Type B pancreatic cell (in vitro differentiated cells): Measurements from ENCODE around the gene POM121. TPM values are rescaled to one million over a fixed set of nuclear protein-coding genes. Genes with fewer than 3 reads are reported as not detected.
"Not testable (repeated sequence)": the region's sequence is repeated elsewhere in the genome, so short reads cannot be mapped to it uniquely, and the experiment has no call there.

ENCODE experiments used
- DNase-seq: peaks from one replicate; pipeline ENCODE4 v3.0.0; 2021; ENCODE audit warnings: mixed read lengths; ENCODE audit not compliant: unreplicated experiment; ENCODE audit errors: extremely low spot score
- H3K27ac Mint-ChIP-seq: 2 replicates; pipeline ENCODE4 v1.8.0; 2021; ENCODE audit warnings: mild to moderate bottlenecking, mixed read lengths
- H3K27me3 Mint-ChIP-seq: 2 replicates; pipeline ENCODE4 v1.8.0; 2021; ENCODE audit warnings: mixed read lengths
- H3K36me3 Mint-ChIP-seq: 2 replicates; pipeline ENCODE4 v1.8.0; 2021; ENCODE audit warnings: mixed read lengths
- H3K4me1 Mint-ChIP-seq: one replicate; pipeline ENCODE4 v1.8.0; 2021; ENCODE audit warnings: mixed read lengths; ENCODE audit not compliant: unreplicated experiment
- H3K4me3 Mint-ChIP-seq: 2 replicates; pipeline ENCODE4 v1.8.0; 2021; ENCODE audit warnings: mild to moderate bottlenecking, mixed read lengths
- H3K9me3 Mint-ChIP-seq: 2 replicates; pipeline ENCODE4 v1.8.0; 2021; ENCODE audit warnings: mixed read lengths
- total RNA-seq: library from RNA; stranded (reverse); gene quantifications from 2 replicates; pipeline ENCODE4 v1.2.1, GENCODE V29; 2021; ENCODE audit warnings: low replicate concordance
- TF ChIP-seq, protein P1 (sequence below): fragments of 200-600 bp; sonication (generic); conservative IDR thresholded peaks from 2 replicates; pipeline ENCODE4 v1.5.0; 2021; ENCODE audit warnings: antibody characterized with exemption, mild to moderate bottlenecking

Gene POM121
- total RNA-seq, 1 donor from 2014 or later: 51.2 TPM

DNA sequence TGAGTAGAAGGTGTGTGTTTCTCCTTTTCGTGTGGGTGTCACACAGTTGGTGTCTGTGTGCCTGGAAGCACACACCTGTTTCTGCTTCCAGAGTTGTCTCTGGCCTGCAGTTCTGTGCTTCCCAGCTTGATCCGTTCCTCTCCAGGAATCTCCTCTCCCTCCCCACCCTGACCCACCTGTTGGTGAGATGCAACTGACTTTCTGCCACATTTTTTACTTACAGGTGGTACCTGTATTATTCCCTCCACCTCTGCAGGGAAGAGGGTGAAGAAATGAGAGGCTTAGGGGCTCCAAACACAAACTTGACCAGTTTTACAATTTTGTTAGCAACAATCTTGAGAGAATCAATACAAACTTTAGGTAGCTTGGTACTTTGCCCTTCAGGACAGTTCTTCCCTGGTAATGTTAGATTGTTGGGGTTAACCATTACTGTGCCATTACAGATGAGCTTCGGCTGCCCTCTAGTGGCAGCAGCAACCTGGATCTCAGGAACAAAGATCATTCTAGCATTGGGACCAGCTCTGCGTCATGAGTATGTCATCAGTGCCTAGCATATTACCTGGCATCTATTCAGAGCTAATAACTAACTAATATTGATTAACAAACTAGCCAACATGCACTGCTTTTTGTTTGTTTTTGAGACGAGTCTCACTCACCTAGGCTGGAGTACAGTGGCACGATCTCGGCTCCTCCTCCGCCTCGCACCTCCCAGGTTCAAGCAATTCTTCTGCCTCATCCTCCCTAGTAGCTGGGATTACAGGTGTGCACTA lies 10.0 kb upstream of the POM121 start:
- not testable (repeated sequence) for DNase-seq, H3K27me3 Mint-ChIP-seq, H3K9me3 Mint-ChIP-seq
- Mint-ChIP-seq H3K4me1 (peaks cover 11% of the 10 kb centered on the region), H3K27ac (peak overlapping the region; percentile 85), H3K36me3 (peaks cover 21% of the 10 kb centered on the region), H3K4me3 (peak overlapping the region; percentile 9)
- TF ChIP-seq, protein P1, sequence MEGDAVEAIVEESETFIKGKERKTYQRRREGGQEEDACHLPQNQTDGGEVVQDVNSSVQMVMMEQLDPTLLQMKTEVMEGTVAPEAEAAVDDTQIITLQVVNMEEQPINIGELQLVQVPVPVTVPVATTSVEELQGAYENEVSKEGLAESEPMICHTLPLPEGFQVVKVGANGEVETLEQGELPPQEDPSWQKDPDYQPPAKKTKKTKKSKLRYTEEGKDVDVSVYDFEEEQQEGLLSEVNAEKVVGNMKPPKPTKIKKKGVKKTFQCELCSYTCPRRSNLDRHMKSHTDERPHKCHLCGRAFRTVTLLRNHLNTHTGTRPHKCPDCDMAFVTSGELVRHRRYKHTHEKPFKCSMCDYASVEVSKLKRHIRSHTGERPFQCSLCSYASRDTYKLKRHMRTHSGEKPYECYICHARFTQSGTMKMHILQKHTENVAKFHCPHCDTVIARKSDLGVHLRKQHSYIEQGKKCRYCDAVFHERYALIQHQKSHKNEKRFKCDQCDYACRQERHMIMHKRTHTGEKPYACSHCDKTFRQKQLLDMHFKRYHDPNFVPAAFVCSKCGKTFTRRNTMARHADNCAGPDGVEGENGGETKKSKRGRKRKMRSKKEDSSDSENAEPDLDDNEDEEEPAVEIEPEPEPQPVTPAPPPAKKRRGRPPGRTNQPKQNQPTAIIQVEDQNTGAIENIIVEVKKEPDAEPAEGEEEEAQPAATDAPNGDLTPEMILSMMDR: peak; percentile 82

DNA sequence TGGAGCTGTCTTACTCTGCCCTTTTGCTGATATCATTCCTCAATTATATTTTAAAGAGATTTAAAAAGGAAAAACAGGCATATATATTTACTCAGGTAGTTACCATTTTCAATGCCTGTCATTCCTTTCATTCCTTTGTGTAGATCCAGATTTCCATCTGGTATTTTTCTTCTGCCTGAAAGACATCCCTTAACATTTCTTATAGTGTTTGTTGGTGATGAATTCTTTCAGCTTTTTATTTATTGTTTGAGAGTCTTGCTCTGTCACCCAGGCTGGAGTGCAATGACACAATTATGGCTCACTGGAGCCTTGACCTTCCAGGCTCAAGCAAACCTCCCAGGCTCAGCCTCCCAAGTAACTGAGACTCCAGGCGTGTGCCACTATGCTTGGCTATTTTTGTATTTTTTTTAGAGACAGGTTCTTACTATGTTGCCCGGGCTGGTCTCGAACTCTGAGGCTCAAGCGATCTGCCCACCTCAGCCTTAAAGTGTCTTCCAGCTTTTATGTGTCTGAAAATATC lies 5.6 kb upstream of the POM121 start:
- Mint-ChIP-seq H3K4me3 (no peak overlapping the region), H3K4me1 (peaks cover 15% of the 10 kb centered on the region), H3K9me3 (no peaks in the 10 kb centered on the region), H3K27me3 (no peaks in the 10 kb centered on the region), H3K27ac (no peak overlapping the region), H3K36me3 (peaks cover 14% of the 10 kb centered on the region)
- DNase-seq: no peak
- TF ChIP-seq, protein P1: no peak

DNA sequence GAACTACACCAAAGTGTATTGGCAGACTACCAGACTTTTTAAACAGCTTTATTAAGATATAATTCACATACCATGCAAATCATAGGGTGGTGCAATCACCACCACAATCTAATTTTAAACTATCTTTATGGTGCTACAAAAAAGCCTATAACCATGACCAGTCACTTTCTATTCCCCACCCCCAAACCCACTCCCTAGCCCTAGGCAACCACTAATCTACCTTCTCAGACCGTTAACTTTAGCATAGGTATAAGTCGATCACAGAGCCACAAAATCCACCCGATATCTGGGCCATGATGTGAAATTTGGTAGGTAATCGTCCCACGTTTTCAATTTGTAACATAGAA lies 536 bp upstream of the POM121 start:
- Mint-ChIP-seq H3K27me3 (no peaks in the 10 kb centered on the region), H3K4me3 (peak overlapping the region; percentile 99), H3K36me3 (peaks cover 21% of the 10 kb centered on the region), H3K27ac (peak overlapping the region; percentile 98), H3K4me1 (peaks cover 11% of the 10 kb centered on the region), H3K9me3 (no peaks in the 10 kb centered on the region)
- TF ChIP-seq, protein P1: no peak
- no peak for DNase-seq

DNA sequence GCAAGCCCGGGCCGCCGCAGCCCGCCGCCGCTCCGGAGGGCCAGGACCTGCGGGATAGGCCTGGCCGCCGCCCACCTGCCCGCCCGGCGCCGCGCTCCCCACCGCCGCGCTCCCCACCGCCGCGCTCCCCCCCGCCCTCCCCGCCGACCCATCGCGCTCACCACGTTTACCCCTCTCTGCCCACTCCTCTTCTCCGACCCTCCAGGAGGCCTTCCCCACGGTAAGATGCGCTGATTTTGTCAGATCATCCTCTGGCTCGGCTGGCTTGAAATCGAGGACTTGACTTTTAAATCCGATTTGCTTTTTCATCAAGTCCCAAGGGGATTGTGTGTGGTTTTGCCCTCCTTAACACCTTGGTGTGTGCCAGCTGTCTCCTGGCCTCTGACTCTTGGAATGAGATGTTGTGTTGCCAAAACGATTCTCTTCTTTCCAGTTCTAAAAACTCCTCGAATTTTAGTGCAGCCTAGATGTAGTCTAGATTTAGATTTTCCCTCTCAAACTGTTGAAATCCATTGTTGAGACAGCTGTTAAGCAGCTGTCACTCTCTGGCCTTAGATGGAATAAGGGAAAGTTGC lies 738 bp downstream of the POM121 start:
- Mint-ChIP-seq H3K27me3 (no peaks in the 10 kb centered on the region), H3K27ac (peak overlapping the region; percentile 98), H3K9me3 (no peaks in the 10 kb centered on the region), H3K4me1 (peaks cover 11% of the 10 kb centered on the region), H3K36me3 (peaks cover 25% of the 10 kb centered on the region), H3K4me3 (peak overlapping the region; percentile 96)
- no peak for DNase-seq
- TF ChIP-seq, protein P1: no peak

DNA sequence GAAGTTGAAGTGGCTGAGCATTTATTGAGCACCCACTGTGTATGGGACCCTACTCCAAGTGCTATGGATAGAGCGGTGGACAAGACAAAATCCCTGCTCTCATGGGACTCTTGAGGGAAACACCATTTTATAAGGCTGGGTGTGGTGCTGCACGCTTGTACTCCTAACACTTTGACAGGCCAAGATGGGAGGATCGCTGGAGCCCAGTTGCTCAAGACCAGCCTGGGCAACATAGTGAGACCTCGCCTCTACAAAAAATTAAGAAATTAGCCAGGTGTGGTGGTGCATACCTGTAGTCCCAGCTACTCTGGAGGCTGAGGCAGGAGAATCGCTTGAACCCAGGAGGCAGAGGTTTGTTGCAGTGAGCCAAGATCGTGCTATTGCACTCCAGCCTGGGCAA lies 2.9 kb downstream of the POM121 start:
- not testable (repeated sequence) for H3K4me3 Mint-ChIP-seq, H3K27me3 Mint-ChIP-seq, H3K27ac Mint-ChIP-seq, DNase-seq, H3K9me3 Mint-ChIP-seq
- peaks cover 11% of the 10 kb centered on the region for H3K4me1 Mint-ChIP-seq
- peaks cover 24% of the 10 kb centered on the region for H3K36me3 Mint-ChIP-seq

DNA sequence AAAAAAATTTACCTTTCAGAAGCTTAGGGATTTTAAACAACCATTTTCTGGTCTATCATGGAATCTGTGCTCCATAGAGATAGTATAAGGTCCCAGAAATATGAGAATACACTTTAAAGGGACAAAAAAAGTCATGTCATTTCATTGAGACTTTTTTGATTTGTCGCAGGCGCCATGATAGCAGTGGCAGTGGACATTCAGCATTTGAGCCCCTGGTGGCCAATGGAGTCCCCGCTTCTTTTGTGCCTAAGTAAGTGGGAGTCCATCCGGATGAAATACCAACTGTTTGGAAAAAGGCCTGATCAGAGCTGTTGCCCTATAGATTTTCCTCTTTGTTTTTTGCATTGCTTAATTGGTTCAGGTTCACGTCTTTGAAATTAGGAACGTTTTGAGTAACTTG lies 3.3 kb downstream of the POM121 start:
- not testable (repeated sequence) for H3K4me3 Mint-ChIP-seq, H3K27me3 Mint-ChIP-seq, H3K27ac Mint-ChIP-seq, H3K9me3 Mint-ChIP-seq, DNase-seq
- Mint-ChIP-seq H3K36me3 (peaks cover 24% of the 10 kb centered on the region), H3K4me1 (peaks cover 11% of the 10 kb centered on the region)
- TF ChIP-seq, protein P1: peak; percentile 52

DNA sequence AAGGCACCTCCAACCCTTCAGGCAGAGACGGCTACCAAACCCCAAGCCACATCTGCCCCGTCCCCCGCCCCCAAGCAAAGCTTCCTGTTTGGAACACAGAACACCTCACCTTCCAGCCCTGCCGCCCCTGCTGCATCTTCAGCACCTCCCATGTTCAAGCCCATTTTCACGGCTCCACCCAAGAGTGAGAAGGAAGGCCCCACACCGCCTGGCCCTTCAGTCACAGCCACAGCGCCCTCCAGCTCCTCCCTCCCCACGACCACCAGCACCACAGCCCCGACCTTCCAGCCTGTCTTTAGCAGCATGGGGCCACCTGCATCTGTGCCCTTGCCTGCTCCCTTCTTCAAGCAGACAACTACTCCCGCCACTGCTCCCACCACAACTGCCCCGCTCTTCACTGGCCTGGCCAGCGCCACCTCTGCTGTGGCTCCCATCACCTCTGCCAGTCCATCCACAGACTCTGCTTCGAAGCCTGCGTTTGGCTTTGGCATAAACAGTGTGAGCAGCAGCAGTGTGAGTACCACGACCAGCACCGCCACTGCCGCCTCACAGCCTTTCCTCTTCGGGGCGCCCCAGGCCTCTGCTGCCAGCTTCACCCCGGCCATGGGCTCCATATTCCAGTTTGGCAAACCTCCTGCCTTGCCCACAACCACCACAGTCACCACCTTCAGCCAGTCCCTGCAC lies 17.3 kb downstream of the POM121 start:
- not testable (repeated sequence) for DNase-seq, H3K36me3 Mint-ChIP-seq, H3K9me3 Mint-ChIP-seq

DNA sequence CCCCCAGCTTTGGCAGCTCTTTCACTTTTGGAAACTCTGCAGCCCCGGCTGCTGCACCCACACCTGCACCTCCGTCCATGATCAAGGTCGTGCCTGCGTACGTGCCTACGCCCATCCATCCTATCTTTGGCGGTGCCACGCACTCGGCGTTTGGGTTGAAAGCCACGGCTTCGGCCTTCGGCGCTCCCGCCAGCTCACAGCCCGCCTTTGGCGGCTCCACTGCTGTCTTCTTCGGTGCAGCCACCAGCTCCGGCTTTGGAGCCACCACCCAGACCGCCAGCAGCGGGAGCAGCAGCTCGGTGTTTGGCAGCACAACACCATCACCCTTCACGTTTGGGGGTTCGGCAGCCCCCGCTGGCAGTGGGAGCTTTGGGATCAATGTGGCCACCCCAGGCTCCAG lies 18.1 kb downstream of the POM121 start:
- H3K9me3 Mint-ChIP-seq, H3K36me3 Mint-ChIP-seq, H3K4me3 Mint-ChIP-seq, H3K27ac Mint-ChIP-seq, H3K4me1 Mint-ChIP-seq, DNase-seq, H3K27me3 Mint-ChIP-seq: not testable (repeated sequence)

More for the DNA sequence above, 17.3 kb downstream of the POM121 start:
- H3K27ac Mint-ChIP-seq, H3K27me3 Mint-ChIP-seq, H3K4me3 Mint-ChIP-seq, H3K4me1 Mint-ChIP-seq: not testable (repeated sequence)
